Duodenal mucosa (tissue), 2 donors: ENCODE data around the gene PACSIN2.
"Not testable (repeated sequence)": the region's sequence is repeated elsewhere in the genome, so short reads cannot be mapped to it uniquely, and the experiment has no call there.

Experiments used
- H3K27ac ChIP-seq: one replicate; pipeline ENCODE4 v1.7.0; 2013; ENCODE audit warnings: low read depth, low read length
- H3K27me3 ChIP-seq, 2 donors: one replicate each; pipeline ENCODE4 v1.7.0; 2013; ENCODE audit warnings: low read length in 2 of 2, control low read depth in 1 of 2; ENCODE audit not compliant: insufficient read depth in 2 of 2, control insufficient read depth in 1 of 2
- H3K36me3 ChIP-seq, 2 donors: one replicate each; pipeline ENCODE4 v1.7.0; 2013; ENCODE audit warnings: low read length in 2 of 2, control low read depth in 1 of 2; ENCODE audit not compliant: insufficient read depth in 2 of 2, control insufficient read depth in 1 of 2
- H3K4me1 ChIP-seq, 2 donors: one replicate each; pipeline ENCODE4 v1.7.0; 2013; ENCODE audit warnings: low read length in 2 of 2, control low read depth in 1 of 2; ENCODE audit not compliant: insufficient read depth in 2 of 2, control insufficient read depth in 1 of 2
- H3K4me3 ChIP-seq, 2 donors: one replicate each; pipeline ENCODE4 v1.7.0; 2013; ENCODE audit warnings: low read length in 2 of 2, low read depth in 1 of 2
- H3K9ac ChIP-seq, 2 donors: one replicate each; pipeline ENCODE4 v1.7.0; 2013; ENCODE audit warnings: low read length in 2 of 2, low read depth in 1 of 2
- H3K9me3 ChIP-seq, 2 donors: one replicate each; pipeline ENCODE4 v1.7.0; 2013; ENCODE audit warnings: low read length in 2 of 2, control low read depth in 1 of 2; ENCODE audit not compliant: control insufficient read depth in 1 of 2

Gene PACSIN2

DNA sequence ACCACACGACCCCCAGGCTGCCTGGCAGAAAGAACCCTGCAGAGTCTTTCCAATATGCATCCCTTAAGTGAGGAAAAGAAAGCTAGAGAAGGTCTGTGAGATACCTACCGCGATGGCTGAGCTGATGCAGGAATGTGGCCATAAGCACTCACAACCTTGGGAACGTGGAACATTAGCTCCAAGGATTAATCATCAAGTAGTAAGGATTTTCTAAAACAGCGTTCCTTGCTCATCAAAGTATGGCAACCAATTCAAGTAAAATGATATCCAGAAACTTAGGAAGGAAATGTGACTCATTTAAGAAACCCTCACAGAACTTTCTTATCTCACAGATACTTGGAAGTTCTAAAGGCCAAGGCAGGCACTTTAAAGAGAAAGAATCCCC lies 12.8 kb downstream of the PACSIN2 start:
- no peaks in the 10 kb centered on the region for H3K27me3 ChIP-seq
- H3K4me1 ChIP-seq = peaks cover 45 to 48% of the 10 kb centered on the region in 2 donors
- peak overlapping the region in 1 of 2 donors; percentile 2 for H3K9ac ChIP-seq
- H3K27ac ChIP-seq = no peak overlapping the region
- no peaks in the 10 kb centered on the region for H3K36me3 ChIP-seq
- H3K4me3 ChIP-seq = no peak overlapping the region
- H3K9me3 ChIP-seq = no peaks in the 10 kb centered on the region

DNA sequence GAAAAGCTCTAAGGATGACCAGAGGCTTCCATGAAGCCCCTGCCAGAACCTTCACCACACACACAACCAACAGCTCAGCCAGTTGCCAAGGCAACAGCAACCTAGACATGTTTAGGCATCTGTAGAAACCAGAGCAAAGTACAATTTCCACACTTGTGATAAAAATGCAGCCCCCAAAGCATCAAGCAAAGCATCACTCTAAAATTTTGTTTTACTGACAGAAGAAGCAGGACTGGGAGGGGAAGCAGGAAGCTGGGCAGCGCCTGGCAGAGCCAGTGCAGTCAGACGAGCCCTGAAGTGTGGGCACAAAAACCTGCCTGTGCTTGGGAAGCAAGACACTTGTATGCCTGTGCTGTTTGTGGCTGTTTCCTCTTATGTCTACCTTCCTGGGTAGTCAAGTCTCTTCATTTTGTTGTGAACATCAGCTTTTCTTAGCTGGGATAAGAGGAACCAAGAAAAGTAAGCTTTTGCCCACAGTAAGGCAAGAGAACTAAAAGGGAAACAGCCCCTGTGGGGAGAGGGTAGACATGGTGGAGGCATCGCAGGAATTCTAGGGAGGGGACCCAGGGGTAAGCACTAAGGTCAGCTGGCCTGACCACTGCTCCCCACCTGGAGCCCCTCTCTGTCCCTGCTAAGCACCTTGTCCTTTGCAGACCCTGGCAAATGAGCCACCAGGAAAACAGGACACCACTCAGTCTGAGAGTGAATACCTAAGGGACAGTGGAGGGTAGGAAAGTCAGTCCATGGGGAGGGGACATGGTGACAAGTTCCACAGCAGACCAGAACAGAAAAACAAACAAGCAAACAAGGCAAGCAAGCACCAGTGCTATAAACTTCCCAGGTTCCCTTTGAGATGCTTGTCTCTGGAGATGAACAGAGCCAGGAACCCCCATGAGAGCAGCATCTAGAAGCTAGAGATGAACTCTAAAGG lies 13.4 kb downstream of the PACSIN2 start:
- H3K9me3 ChIP-seq = no peaks in the 10 kb centered on the region
- H3K4me3 ChIP-seq = no peak overlapping the region
- H3K36me3 ChIP-seq = no peaks in the 10 kb centered on the region
- H3K9ac ChIP-seq = peak overlapping the region in 1 of 2 donors; percentile 2
- H3K27ac ChIP-seq = peak overlapping the region; percentile 11
- H3K4me1 ChIP-seq = peaks cover 38 to 43% of the 10 kb centered on the region in 2 donors
- no peaks in the 10 kb centered on the region for H3K27me3 ChIP-seq

DNA sequence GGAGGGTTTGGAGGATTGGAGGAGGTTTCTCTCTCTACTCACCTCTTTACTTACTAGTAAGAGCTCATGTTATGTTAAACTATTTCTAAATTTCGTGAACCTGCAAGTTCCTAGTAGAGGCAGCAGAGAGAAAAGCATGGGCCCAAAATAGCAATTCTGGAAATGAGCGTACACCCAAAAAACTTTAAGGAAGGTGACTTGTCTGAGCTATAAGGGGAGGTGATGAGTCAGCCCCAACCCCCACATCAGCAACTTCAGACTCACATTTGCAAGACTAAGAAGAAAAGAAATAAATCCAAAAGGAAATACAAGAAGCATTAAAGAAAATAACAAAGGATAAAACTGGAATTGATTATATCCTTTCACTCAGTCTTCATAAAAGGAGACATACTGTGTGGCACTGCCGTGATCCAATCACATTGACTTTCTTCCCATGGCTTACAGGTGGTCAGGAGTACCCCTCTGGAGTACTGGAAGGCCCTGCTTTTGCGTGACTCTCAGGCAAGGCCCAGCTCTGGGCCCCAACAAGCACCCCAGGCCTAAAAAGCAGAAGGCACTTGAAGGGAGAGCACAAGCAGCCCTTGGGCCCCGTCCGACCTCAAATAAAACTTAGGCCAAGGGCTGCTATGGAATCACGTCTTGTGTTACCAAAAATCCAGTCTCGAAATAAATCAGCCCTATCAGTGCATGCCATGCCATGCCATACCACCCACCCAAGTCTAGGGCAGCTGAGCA lies 14.3 kb downstream of the PACSIN2 start:
- H3K36me3 ChIP-seq = no peaks in the 10 kb centered on the region
- no peaks in the 10 kb centered on the region for H3K9me3 ChIP-seq
- no peaks in the 10 kb centered on the region for H3K27me3 ChIP-seq
- peaks cover 40 to 44% of the 10 kb centered on the region in 2 donors for H3K4me1 ChIP-seq
- H3K4me3 ChIP-seq = no peak overlapping the region
- no peak overlapping the region for H3K27ac ChIP-seq
- H3K9ac ChIP-seq = no peak overlapping the region

DNA sequence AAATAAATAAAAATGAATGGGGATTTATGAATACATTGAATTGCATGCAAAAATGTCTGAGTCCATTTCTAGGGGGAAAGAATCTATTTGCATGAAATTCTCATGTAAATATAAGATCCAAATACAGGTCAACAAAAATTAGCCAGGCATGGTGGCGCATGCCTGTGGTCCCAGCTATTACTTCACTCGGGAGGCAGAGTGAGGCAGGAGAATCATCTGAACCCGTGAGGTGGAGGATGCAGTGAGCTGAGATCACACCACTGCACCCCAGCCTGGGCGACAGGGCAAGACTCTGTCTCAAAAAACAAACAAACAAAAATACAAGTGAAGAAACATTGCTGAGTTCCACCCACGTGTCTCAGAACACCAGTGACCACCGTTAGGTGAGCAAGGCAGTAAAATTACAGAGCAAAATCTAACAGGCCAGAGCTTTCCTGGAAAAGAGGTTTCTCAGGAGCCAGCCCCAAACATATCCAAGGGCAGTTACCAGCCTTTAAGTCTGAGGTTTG lies 17.3 kb downstream of the PACSIN2 start:
- Histone ChIP-seq H3K27ac (no peak overlapping the region), H3K9ac (no peak overlapping the region), H3K36me3 (no peaks in the 10 kb centered on the region), H3K4me1 (peaks cover 41 to 43% of the 10 kb centered on the region in 2 donors), H3K9me3 (no peaks in the 10 kb centered on the region), H3K4me3 (no peak overlapping the region), H3K27me3 (no peaks in the 10 kb centered on the region)

DNA sequence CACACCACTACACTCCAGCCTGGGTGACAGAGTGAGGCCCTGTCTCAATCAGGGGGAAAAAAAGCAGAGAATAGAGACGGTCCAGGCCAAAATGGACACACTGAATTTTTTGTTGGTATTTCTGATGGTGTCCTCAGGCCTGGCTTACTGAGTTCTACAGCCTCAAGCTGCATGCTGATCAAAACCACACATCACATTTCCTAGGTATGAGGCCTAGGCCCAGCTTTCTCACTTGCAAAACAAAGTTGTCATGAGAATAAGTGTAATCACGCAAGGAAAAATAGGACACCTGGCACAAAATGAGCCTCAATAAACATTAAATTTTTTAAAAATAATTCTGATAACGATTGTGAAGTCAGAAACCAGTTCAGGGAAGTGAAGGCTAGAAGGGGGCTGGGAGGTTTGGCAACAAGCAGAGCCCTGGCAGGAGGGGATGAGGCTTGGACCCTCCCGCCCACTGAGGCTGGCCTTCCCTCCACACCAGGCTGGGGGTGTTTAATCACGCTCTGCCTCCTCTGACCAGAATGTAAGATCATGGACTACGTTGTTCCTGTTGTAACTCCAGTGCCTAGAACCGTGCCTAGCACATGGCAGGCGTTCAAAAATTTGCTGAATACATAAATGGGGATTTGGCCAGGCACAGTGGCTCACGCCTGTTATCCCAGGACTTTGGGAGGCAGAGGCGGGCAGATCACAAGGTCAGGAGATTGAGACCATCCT lies 18.1 kb downstream of the PACSIN2 start:
- Histone ChIP-seq H3K27me3 (no peaks in the 10 kb centered on the region), H3K4me3 (no peak overlapping the region), H3K9ac (no peak overlapping the region), H3K27ac (no peak overlapping the region), H3K4me1 (peaks cover 34 to 35% of the 10 kb centered on the region in 2 donors), H3K36me3 (no peaks in the 10 kb centered on the region), H3K9me3 (no peaks in the 10 kb centered on the region)

DNA sequence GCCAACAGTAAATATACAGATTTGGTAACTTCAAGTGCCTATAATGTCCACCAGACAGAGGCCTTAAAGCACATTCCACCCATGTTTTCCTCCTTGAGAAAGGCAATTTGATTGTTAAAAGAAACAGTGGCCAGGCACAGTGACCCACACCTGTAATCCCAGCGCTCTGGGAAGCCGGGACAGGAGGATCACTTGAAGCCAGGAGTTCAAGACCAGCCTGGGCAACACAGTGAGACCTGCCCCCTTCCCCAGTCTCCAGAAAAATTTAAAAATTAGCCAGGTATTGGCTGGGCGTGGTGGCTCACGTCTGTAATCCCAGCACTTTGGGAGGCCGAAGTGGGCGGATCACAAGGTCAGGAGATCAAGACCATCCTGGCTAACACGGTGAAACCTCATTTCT lies 19.3 kb downstream of the PACSIN2 start:
- H3K9ac ChIP-seq = peak overlapping the region; percentile 47 to 48
- H3K4me1 ChIP-seq = peaks cover 32 to 34% of the 10 kb centered on the region in 2 donors

DNA sequence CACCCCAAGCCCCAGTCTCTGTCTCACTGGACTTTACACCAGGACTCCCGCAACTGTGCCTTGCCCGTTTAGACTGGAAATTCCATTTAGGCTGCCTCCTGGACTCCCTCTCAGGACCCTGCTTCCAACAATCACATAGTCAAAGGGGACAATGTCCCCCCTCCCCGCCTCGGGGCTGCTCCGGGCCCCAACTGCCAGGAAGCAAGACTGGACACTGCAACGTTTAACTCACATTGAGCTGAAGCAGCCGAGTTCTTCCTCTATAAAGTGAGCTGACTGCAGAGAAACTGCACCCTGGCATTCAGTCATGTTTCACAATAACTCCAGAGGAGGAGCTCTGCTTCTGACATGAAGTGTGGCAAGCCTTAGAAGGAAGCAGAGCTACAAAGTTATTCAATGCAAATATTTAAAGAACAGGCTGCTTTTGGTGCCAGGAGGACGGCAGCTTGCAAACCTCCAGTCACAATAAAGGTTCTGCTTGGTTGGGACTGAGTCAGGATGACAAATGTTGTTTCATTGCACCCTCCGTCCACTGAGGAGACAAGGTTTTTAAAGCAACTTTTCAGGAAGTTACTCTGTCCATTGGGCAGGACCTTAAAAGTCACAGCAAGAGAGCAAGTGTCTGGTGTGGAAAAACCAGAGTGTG lies 19.9 kb downstream of the PACSIN2 start:
- H3K27ac ChIP-seq = peak overlapping the region; percentile 79
- peaks cover 36 to 39% of the 10 kb centered on the region in 2 donors for H3K4me1 ChIP-seq
- H3K36me3 ChIP-seq = no peaks in the 10 kb centered on the region
- no peaks in the 10 kb centered on the region for H3K9me3 ChIP-seq
- H3K9ac ChIP-seq = peak overlapping the region; percentile 47 to 48
- no peaks in the 10 kb centered on the region for H3K27me3 ChIP-seq
- H3K4me3 ChIP-seq = peak overlapping the region in 1 of 2 donors; percentile 26

More for the DNA sequence above, 19.3 kb downstream of the PACSIN2 start:
- not testable (repeated sequence) for H3K27me3 ChIP-seq, H3K9me3 ChIP-seq, H3K36me3 ChIP-seq, H3K4me3 ChIP-seq
- peak overlapping the region; percentile 79 for H3K27ac ChIP-seq

DNA sequence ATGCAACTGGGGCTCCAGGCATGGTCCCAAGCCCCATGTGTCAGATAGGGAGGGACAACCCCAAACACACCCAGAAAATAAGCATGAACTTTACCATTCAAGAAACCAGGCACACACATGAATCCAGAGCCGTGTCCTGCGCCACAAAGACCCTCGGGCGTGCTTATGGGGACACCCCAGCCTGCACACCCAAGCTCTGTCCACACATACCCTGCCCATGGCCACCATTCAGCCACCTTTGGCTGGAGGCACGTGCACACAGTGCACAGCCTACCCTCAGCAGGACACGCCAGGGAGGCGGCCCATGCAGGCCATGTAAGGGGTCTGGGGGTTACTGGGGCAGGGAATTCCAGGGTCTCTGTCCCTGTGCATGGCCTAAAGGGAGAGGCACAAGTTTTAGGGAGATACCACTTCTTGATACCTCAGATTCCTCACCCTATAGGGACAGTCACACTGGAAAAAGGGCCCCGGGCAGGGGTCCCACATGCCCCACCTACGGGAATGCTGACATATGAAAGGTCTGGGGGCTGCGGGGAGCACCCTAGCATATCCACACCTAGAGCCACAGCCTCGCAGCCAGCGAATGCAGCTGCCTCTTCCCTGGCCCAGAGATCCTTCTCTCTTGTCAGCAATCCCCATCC lies 20.6 kb downstream of the PACSIN2 start:
- Histone ChIP-seq H3K4me1 (peaks cover 37 to 39% of the 10 kb centered on the region in 2 donors), H3K4me3 (no peak overlapping the region)

DNA sequence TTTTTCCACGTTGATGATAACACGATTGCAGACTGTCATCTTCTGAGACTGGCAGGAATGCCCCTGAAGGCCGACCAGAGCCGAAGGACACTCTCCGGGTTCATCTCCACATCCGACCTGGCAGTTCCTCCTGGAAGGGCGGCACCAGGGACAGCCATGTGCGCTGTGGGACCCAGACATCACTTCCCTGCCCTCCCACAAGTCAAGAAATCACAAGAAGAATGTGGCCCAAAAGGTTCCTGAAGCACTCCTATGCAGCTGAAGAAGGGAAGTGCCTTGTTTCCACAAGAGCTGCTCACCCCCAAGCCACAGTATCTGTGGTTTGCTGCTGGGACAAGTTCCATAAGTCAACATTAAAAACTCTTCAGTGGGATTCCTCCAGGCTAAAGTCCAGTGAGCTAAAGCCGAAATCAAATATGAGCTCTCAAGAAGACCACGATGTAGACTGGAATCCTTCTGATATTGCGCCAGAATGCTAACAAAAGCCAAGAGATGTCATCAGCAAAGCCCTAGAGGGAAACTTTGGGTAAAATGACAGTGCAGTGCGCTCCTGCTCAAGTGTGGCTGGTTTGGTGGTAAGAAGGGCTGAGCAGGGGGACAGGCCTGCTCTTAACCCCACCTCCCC lies 21.2 kb downstream of the PACSIN2 start:
- Histone ChIP-seq H3K27ac (peak overlapping the region; percentile 79), H3K4me3 (no peak overlapping the region), H3K36me3 (no peaks in the 10 kb centered on the region), H3K27me3 (no peaks in the 10 kb centered on the region), H3K9ac (peak overlapping the region in 1 of 2 donors; percentile 37), H3K9me3 (no peaks in the 10 kb centered on the region), H3K4me1 (peaks cover 37 to 39% of the 10 kb centered on the region in 2 donors)

More for the DNA sequence above, 20.6 kb downstream of the PACSIN2 start:
- peak overlapping the region; percentile 79 for H3K27ac ChIP-seq
- peak overlapping the region in 1 of 2 donors; percentile 48 for H3K9ac ChIP-seq
- H3K27me3 ChIP-seq = no peaks in the 10 kb centered on the region
- H3K9me3 ChIP-seq = no peaks in the 10 kb centered on the region
- H3K36me3 ChIP-seq = no peaks in the 10 kb centered on the region
